ENCODE measurements around the gene NFASC. TPM values are rescaled to one million over a fixed set of nuclear protein-coding genes. Genes with fewer than 3 reads are reported as not detected.

The NFASC gene
- total and polyA plus RNA-seq, 4 donors: 4.3 to 92.7 (median 32.8) TPM

GRCh38 chr1:204994086-204994862 is 123.6 kb downstream of the NFASC start:
- intact Hi-C loops (cut with DNase I): no loop called here
- no peaks in the 10 kb centered on the region for H3K27me3 ChIP-seq (ENCODE audit: control insufficient read depth in 1 of 2, insufficient read depth in 2 of 2, low read length in 1 of 2)
- H3K36me3 ChIP-seq (ENCODE audit: control insufficient read depth in 1 of 2, insufficient read depth in 2 of 2, low read length in 1 of 2): no peaks in the 10 kb centered on the region
- H3K9me3 ChIP-seq (ENCODE audit: control insufficient read depth, low read length): no peaks in the 10 kb centered on the region
- H3K27ac ChIP-seq (ENCODE audit: low read depth in 1 of 2, low read length in 2 of 2): no peak overlapping the region
- DNase-seq: no peak
- WGBS, 2 donors: 91 to 94% methylated on average over 10 of the region's 10 CpGs
- H3K4me1 ChIP-seq (ENCODE audit: control insufficient read depth in 1 of 2, insufficient read depth in 2 of 2, low read length in 2 of 2): no peaks in the 10 kb centered on the region
- no peak overlapping the region for H3K4me3 ChIP-seq (ENCODE audit: low read length in 2 of 2)
- no peak for ATAC-seq (ENCODE audit: low FRiP score)

DNA sequence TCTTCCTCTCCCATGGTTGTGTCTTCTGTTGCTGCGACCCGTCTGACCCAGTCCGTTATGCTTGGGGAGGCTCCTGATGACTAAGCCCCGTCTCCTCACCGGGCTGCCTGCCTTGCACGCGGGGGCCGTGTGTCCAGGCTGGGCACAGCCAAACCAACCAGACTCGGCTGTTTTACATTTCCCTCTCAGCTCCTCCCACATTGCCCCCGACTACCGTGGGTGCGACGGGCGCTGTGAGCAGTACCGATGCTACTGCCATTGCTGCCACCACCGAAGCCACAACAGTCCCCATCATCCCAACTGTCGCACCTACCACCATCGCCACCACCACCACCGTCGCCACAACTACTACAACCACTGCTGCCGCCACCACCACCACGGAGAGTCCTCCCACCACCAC is 126.3 kb downstream of the NFASC start:
- Histone ChIP-seq H3K27me3 (ENCODE audit: control insufficient read depth in 1 of 2, insufficient read depth in 2 of 2, low read length in 1 of 2) (no peaks in the 10 kb centered on the region), H3K4me1 (ENCODE audit: control insufficient read depth in 1 of 2, insufficient read depth in 2 of 2, low read length in 2 of 2) (no peaks in the 10 kb centered on the region), H3K9me3 (ENCODE audit: control insufficient read depth, low read length) (no peaks in the 10 kb centered on the region), H3K4me3 (ENCODE audit: low read length in 2 of 2) (no peak overlapping the region), H3K27ac (ENCODE audit: low read depth in 1 of 2, low read length in 2 of 2) (no peak overlapping the region), H3K36me3 (ENCODE audit: control insufficient read depth in 1 of 2, insufficient read depth in 2 of 2, low read length in 1 of 2) (no peaks in the 10 kb centered on the region)
- WGBS, 2 donors: 90 to 94% methylated on average over 22 of the region's 22 CpGs
- ATAC-seq (ENCODE audit: low FRiP score): no peak
- DNase-seq: no peak
- intact Hi-C loops (cut with DNase I): no loop called here

- Histone ChIP-seq H3K4me3 (ENCODE audit: low read length in 2 of 2) (no peak overlapping the region), H3K36me3 (ENCODE audit: control insufficient read depth in 1 of 2, insufficient read depth in 2 of 2, low read length in 1 of 2) (no peaks in the 10 kb centered on the region), H3K27me3 (ENCODE audit: control insufficient read depth in 1 of 2, insufficient read depth in 2 of 2, low read length in 1 of 2) (no peaks in the 10 kb centered on the region), H3K4me1 (ENCODE audit: control insufficient read depth in 1 of 2, insufficient read depth in 2 of 2, low read length in 2 of 2) (no peaks in the 10 kb centered on the region), H3K9me3 (ENCODE audit: control insufficient read depth, low read length) (no peaks in the 10 kb centered on the region), H3K27ac (ENCODE audit: low read depth in 1 of 2, low read length in 2 of 2) (no peak overlapping the region)
- intact Hi-C loops (cut with DNase I): no loop called here
- ATAC-seq (ENCODE audit: low FRiP score): no peak
- DNase-seq: no peak
- WGBS, 2 donors: 74 to 82% methylated on average over 16 of the region's 16 CpGs
Observed at GRCh38 chr1:204997591-204998355, 127.1 kb downstream of the NFASC start.

DNA sequence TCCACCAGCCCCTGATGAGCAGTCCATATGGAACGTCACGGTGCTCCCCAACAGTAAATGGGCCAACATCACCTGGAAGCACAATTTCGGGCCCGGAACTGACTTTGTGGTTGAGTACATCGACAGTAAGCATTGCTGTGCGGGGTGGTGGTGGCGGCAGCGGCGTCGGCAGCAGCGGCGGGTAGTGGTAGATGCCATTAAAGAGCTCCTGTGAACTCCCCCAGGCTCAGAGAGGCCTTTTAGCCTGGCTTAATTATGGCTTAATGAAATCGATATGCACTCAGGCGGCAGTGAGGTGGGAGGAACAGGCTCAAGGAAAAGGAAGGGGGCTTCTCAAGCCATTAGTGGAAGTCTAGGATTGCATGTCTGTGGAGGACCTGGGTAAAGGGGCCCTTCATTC is 130.5 kb downstream of the NFASC start:
- ATAC-seq (ENCODE audit: low FRiP score) (no peak), DNase-seq (no peak)
- 96 to 98% methylated on average over 14 of the region's 14 CpGs for whole genome bisulfite sequencing, 2 donors
- intact Hi-C loops (cut with DNase I): no loop called here
- H3K27ac ChIP-seq (ENCODE audit: low read depth in 1 of 2, low read length in 2 of 2): no peak overlapping the region
- H3K36me3 ChIP-seq (ENCODE audit: control insufficient read depth in 1 of 2, insufficient read depth in 2 of 2, low read length in 1 of 2): no peaks in the 10 kb centered on the region
- no peaks in the 10 kb centered on the region for H3K27me3 ChIP-seq (ENCODE audit: control insufficient read depth in 1 of 2, insufficient read depth in 2 of 2, low read length in 1 of 2)
- H3K9me3 ChIP-seq (ENCODE audit: control insufficient read depth, low read length): no peaks in the 10 kb centered on the region
- H3K4me3 ChIP-seq (ENCODE audit: low read length in 2 of 2): no peak overlapping the region
- H3K4me1 ChIP-seq (ENCODE audit: control insufficient read depth in 1 of 2, insufficient read depth in 2 of 2, low read length in 2 of 2): no peaks in the 10 kb centered on the region

DNA sequence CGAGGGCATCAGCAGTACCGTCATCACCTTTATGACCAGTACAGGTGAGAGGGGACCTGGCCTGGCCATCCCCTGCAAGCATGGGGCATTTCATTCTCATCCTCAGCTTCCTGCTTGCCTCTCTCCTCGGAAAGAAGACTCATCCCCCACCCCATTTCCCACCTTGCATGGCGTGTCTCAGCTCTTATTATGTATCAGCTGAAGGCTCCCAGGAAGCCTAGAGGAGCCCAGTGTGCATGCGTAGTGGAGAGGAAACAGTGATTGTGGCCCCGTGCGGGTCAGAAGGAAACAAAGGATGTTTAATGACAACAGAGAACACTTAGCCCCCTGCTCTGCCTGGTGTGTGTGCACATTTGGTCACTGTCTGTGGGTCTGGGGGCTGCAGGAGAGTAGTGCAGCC is 132.0 kb downstream of the NFASC start:
- Histone ChIP-seq H3K27ac (ENCODE audit: low read depth in 1 of 2, low read length in 2 of 2) (no peak overlapping the region), H3K27me3 (ENCODE audit: control insufficient read depth in 1 of 2, insufficient read depth in 2 of 2, low read length in 1 of 2) (no peaks in the 10 kb centered on the region), H3K9me3 (ENCODE audit: control insufficient read depth, low read length) (no peaks in the 10 kb centered on the region), H3K36me3 (ENCODE audit: control insufficient read depth in 1 of 2, insufficient read depth in 2 of 2, low read length in 1 of 2) (no peaks in the 10 kb centered on the region), H3K4me1 (ENCODE audit: control insufficient read depth in 1 of 2, insufficient read depth in 2 of 2, low read length in 2 of 2) (no peaks in the 10 kb centered on the region), H3K4me3 (ENCODE audit: low read length in 2 of 2) (no peak overlapping the region)
- ATAC-seq (ENCODE audit: low FRiP score): no peak
- intact Hi-C loops (cut with DNase I): no loop called here
- no peak for DNase-seq
- 79 to 84% methylated on average over 7 of the region's 7 CpGs for WGBS, 2 donors

DNA sequence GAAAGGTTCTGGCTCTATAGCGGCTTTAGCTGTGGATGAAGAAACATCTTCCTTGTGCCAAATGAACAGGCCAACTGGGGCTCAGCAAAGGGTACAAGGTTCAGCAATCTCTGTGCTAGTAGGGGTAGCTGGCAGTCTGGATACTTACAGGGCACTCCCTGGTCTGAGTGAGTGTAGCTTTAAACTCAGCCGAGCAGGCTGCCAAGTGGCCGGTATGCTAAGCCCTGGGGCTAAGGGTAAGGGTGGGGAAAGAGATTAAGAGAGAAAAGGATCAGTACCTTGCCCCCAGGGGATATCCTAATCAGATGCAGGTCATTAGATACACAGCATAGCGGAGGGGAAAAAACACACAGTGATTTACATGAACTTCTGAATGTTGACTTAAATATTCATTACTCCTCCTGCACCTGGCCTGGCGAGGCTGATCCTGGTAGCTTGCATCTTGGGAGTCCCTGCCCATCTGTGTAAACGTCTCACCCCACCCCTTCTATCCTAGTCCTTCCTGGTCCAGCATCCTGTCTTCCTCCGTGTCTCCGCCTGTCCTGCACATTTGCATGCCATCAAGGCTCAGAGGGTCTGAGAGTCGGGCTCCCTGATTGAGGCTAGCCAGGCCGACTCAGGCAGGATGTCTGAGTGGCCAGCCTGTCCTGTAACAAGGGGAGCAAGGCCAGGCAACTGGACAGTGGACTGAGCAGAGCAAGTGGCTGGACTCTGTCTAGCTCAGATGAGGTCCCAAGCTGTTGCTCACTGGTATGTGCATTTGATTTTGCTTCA is 132.9 kb downstream of the NFASC start:
- no peak for ATAC-seq (ENCODE audit: low FRiP score)
- no peak overlapping the region for H3K4me3 ChIP-seq (ENCODE audit: low read length in 2 of 2)
- intact Hi-C loops (cut with DNase I): no loop called here
- 64 to 72% methylated on average over 10 of the region's 10 CpGs for WGBS, 2 donors
- H3K9me3 ChIP-seq (ENCODE audit: control insufficient read depth, low read length): no peaks in the 10 kb centered on the region
- H3K27ac ChIP-seq (ENCODE audit: low read depth in 1 of 2, low read length in 2 of 2): no peak overlapping the region
- no peaks in the 10 kb centered on the region for H3K36me3 ChIP-seq (ENCODE audit: control insufficient read depth in 1 of 2, insufficient read depth in 2 of 2, low read length in 1 of 2)
- H3K27me3 ChIP-seq (ENCODE audit: control insufficient read depth in 1 of 2, insufficient read depth in 2 of 2, low read length in 1 of 2): no peaks in the 10 kb centered on the region
- no peak for DNase-seq
- no peaks in the 10 kb centered on the region for H3K4me1 ChIP-seq (ENCODE audit: control insufficient read depth in 1 of 2, insufficient read depth in 2 of 2, low read length in 2 of 2)

DNA sequence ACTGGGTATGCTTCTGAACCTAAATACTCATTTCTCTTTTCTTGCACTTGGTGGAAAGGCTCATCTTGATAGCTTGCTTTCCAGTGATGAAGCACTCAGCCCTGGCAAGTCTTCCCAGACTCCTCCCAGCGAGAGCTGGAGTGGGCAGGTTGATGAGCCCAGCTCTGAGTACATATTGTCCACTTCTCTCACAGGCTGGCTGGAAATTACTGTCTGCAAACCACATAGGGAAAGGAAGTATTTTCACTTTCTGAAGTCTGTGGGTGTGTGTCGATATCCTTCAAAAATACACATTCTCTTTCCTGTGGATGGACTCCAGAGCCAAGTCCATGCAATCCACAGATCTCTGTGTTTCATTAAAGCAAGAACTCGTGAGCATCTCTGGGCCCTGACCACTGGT is 133.7 kb downstream of the NFASC start:
- no peaks in the 10 kb centered on the region for H3K9me3 ChIP-seq (ENCODE audit: control insufficient read depth, low read length)
- H3K4me1 ChIP-seq (ENCODE audit: control insufficient read depth in 1 of 2, insufficient read depth in 2 of 2, low read length in 2 of 2): no peaks in the 10 kb centered on the region
- H3K27me3 ChIP-seq (ENCODE audit: control insufficient read depth in 1 of 2, insufficient read depth in 2 of 2, low read length in 1 of 2): no peaks in the 10 kb centered on the region
- 90 to 92% methylated on average over 3 of the region's 3 CpGs for WGBS, 2 donors
- intact Hi-C loops (cut with DNase I): no loop called here
- no peaks in the 10 kb centered on the region for H3K36me3 ChIP-seq (ENCODE audit: control insufficient read depth in 1 of 2, insufficient read depth in 2 of 2, low read length in 1 of 2)
- H3K4me3 ChIP-seq (ENCODE audit: low read length in 2 of 2): no peak overlapping the region
- H3K27ac ChIP-seq (ENCODE audit: low read depth in 1 of 2, low read length in 2 of 2): no peak overlapping the region
- ATAC-seq (ENCODE audit: low FRiP score) (no peak), DNase-seq (no peak)

DNA sequence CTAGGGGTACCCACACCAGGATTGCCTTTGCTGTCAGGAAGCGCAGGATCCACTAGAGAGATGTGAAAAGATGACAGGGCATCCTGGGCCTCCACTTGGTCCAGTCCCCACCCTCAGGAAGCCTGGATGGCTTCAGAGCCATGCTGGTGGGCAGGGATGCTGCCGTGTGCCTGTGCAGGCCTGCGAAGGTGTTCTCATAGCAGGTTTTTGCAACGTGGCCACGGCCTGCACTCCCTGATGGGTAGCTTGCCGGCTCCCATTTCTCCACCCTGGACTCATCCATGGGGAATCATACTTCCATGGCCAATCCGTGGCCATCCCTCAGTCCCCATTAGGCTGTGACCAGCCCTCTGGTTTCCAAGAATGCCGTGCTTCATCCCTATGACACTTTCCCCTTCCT is 138.2 kb downstream of the NFASC start:
- 82 to 90% methylated on average over 8 of the region's 8 CpGs for WGBS, 2 donors
- Histone ChIP-seq H3K4me1 (ENCODE audit: control insufficient read depth in 1 of 2, insufficient read depth in 2 of 2, low read length in 2 of 2) (no peaks in the 10 kb centered on the region), H3K9me3 (ENCODE audit: control insufficient read depth, low read length) (no peaks in the 10 kb centered on the region), H3K27ac (ENCODE audit: low read depth in 1 of 2, low read length in 2 of 2) (no peak overlapping the region), H3K27me3 (ENCODE audit: control insufficient read depth in 1 of 2, insufficient read depth in 2 of 2, low read length in 1 of 2) (no peaks in the 10 kb centered on the region), H3K4me3 (ENCODE audit: low read length in 2 of 2) (no peak overlapping the region), H3K36me3 (ENCODE audit: control insufficient read depth in 1 of 2, insufficient read depth in 2 of 2, low read length in 1 of 2) (no peaks in the 10 kb centered on the region)
- DNase-seq: no peak
- intact Hi-C loops (cut with DNase I): no loop called here
- no peak for ATAC-seq (ENCODE audit: low FRiP score)

Measured in aorta (tissue), 5 donors.